ENCODE results near the gene KRTAP9-2.

Gene KRTAP9-2

DNA sequence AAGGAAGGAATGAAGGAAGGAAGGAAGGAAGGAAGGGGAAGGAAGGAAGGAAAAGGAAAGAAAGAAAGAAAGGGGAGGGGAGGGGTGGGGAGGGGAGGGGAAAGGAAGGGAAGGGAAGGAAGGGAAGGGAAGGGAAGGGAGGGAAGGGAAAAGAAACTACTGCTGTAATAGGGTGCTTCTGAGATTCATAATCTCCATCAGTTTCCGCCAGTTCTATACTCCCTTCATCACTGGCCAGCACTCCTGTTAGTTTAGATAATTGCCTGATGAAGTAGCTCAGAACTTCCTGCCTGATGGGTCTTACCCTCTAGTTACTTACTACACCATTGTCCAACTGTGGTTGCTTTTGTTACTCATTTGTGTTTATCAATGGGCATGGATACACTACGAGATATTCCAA is 36.8 kb downstream of the KRTAP9-2 start:
- TF ChIP-seq, protein P1, sequence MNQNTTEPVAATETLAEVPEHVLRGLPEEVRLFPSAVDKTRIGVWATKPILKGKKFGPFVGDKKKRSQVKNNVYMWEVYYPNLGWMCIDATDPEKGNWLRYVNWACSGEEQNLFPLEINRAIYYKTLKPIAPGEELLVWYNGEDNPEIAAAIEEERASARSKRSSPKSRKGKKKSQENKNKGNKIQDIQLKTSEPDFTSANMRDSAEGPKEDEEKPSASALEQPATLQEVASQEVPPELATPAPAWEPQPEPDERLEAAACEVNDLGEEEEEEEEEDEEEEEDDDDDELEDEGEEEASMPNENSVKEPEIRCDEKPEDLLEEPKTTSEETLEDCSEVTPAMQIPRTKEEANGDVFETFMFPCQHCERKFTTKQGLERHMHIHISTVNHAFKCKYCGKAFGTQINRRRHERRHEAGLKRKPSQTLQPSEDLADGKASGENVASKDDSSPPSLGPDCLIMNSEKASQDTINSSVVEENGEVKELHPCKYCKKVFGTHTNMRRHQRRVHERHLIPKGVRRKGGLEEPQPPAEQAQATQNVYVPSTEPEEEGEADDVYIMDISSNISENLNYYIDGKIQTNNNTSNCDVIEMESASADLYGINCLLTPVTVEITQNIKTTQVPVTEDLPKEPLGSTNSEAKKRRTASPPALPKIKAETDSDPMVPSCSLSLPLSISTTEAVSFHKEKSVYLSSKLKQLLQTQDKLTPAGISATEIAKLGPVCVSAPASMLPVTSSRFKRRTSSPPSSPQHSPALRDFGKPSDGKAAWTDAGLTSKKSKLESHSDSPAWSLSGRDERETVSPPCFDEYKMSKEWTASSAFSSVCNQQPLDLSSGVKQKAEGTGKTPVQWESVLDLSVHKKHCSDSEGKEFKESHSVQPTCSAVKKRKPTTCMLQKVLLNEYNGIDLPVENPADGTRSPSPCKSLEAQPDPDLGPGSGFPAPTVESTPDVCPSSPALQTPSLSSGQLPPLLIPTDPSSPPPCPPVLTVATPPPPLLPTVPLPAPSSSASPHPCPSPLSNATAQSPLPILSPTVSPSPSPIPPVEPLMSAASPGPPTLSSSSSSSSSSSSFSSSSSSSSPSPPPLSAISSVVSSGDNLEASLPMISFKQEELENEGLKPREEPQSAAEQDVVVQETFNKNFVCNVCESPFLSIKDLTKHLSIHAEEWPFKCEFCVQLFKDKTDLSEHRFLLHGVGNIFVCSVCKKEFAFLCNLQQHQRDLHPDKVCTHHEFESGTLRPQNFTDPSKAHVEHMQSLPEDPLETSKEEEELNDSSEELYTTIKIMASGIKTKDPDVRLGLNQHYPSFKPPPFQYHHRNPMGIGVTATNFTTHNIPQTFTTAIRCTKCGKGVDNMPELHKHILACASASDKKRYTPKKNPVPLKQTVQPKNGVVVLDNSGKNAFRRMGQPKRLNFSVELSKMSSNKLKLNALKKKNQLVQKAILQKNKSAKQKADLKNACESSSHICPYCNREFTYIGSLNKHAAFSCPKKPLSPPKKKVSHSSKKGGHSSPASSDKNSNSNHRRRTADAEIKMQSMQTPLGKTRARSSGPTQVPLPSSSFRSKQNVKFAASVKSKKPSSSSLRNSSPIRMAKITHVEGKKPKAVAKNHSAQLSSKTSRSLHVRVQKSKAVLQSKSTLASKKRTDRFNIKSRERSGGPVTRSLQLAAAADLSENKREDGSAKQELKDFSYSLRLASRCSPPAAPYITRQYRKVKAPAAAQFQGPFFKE (tag by site-specific recombination; IDR thresholded peaks at IDR 0.05; ENCODE audit: borderline replicate concordance), result no peak
- no peak for TF ChIP-seq ZFP37 (tag by site-specific recombination; IDR thresholded peaks at IDR 0.05)
- CTCF ChIA-PET, result no interaction called here

DNA sequence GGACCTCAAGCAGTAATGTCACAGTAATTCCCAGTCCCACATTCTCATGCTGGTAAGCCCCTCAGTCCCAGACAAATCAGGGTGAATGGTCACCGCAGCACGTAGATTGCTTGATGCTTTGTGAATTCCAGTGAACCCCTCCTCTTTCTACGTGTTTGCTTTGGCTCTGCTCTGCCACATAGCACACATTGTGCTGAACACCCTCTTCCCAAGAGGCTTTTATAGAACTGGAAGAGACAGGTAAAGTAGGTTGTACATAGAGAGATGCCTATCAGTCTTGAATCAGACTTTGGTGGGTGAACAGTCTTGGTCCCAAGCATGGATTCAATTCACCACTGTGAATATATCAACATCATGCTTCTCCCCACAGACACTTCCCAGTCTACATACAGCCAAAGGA is 38.2 kb downstream of the KRTAP9-2 start:
- H3K27ac ChIP-seq (ENCODE audit: extremely low read depth, low read depth, low read length), result no peak overlapping the region
- TF ChIP-seq GFI1B (tag by site-specific recombination; IDR thresholded peaks at IDR 0.05) (no peak), ZNF221 (tag by site-specific recombination; IDR thresholded peaks at IDR 0.05; ENCODE audit: borderline replicate concordance) (no peak)
- CTCF ChIA-PET, result no interaction called here
- no peaks in the 10 kb centered on the region for H3K4me1 ChIP-seq (ENCODE audit: control insufficient read depth, insufficient read depth, low read length)
- no peaks in the 10 kb centered on the region for H3K36me3 ChIP-seq (ENCODE audit: control insufficient read depth in 2 of 2, insufficient read depth in 1 of 2, low read length in 2 of 2)
- no peaks in the 10 kb centered on the region for H3K9me3 ChIP-seq (ENCODE audit: control insufficient read depth, insufficient read depth, low read depth, low read length)
- no peak overlapping the region for H3K4me3 ChIP-seq (ENCODE audit: low read depth, low read length)
- POLR2A ChIA-PET, result no interaction called here

More for the DNA sequence above, 36.8 kb downstream of the KRTAP9-2 start:
- Histone ChIP-seq H3K36me3 (ENCODE audit: control insufficient read depth in 2 of 2, insufficient read depth in 1 of 2, low read length in 2 of 2) (no peaks in the 10 kb centered on the region), H3K4me1 (ENCODE audit: control insufficient read depth, insufficient read depth, low read length) (no peaks in the 10 kb centered on the region), H3K27ac (ENCODE audit: extremely low read depth, low read depth, low read length) (no peak overlapping the region), H3K4me3 (ENCODE audit: low read depth, low read length) (no peak overlapping the region), H3K9me3 (ENCODE audit: control insufficient read depth, insufficient read depth, low read depth, low read length) (no peaks in the 10 kb centered on the region)
- POLR2A ChIA-PET, result no interaction called here

DNA sequence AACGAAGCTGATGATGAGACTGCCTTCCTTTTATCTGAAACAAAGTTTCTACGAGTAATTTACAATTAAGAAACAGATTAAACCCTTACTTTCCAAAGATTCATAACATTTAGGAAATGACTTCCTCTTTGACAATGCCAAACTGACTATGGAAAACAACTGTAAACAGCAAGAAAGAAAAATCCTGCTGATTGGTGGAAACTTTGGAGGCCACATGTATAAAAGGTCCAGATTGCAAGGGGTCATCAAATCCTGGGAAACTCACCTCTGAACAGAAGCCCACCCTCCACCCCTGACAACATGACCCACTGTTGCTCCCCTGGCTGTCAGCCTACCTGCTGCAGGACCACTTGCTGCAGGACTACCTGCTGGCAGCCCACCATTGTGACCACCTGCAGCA is 38.6 kb downstream of the KRTAP9-2 start, which contains the start of gene KRTAP9-6:
KRTAP9-6 (plus strand) TSS at position 301 of the 400 bp plus-strand sequence; CDS start at position 301, 0 bp downstream.
- CTCF ChIA-PET, result no interaction called here
- Histone ChIP-seq H3K27ac (ENCODE audit: extremely low read depth, low read depth, low read length) (no peak within 1 kb of the TSS), H3K4me3 (ENCODE audit: low read depth, low read length) (no peak within 1 kb of the TSS), H3K4me1 (ENCODE audit: control insufficient read depth, insufficient read depth, low read length) (no peaks in the 10 kb centered on the region), H3K9me3 (ENCODE audit: control insufficient read depth, insufficient read depth, low read depth, low read length) (no peaks in the 10 kb centered on the region), H3K36me3 (ENCODE audit: control insufficient read depth in 2 of 2, insufficient read depth in 1 of 2, low read length in 2 of 2) (no peaks in the 10 kb centered on the region)
- POLR2A ChIA-PET, result no interaction called here
- TF ChIP-seq EGR2 (tag by site-specific recombination; IDR thresholded peaks at IDR 0.05; ENCODE audit: low read depth) (no peak), ZNF155 (tag by site-specific recombination; IDR thresholded peaks at IDR 0.05) (no peak), BCL11A (tag by site-specific recombination; IDR thresholded peaks at IDR 0.05; ENCODE audit: low read depth) (no peak), ZBTB48 (tag by site-specific recombination; IDR thresholded peaks at IDR 0.05) (no peak), ZNF274 (IDR thresholded peaks at IDR 0.05; ENCODE audit: low read length) (no peak), ZNF274 (tag by site-specific recombination; IDR thresholded peaks at IDR 0.05; ENCODE audit: borderline replicate concordance) (no peak), ZNF223 (tag by site-specific recombination; IDR thresholded peaks at IDR 0.05) (no peak), ZNF76 (tag by site-specific recombination; IDR thresholded peaks at IDR 0.05; ENCODE audit: borderline replicate concordance, low read depth) (no peak), ZNF426 (tag by site-specific recombination; IDR thresholded peaks at IDR 0.05) (no peak), ZNF292 (tag by site-specific recombination; IDR thresholded peaks at IDR 0.05; ENCODE audit: borderline replicate concordance, low read depth) (no peak), ZNF654 (tag by site-specific recombination; IDR thresholded peaks at IDR 0.05; ENCODE audit: low read depth) (no peak), ZBTB8A (tag by site-specific recombination; IDR thresholded peaks at IDR 0.05) (no peak), KLF16 (tag by site-specific recombination; IDR thresholded peaks at IDR 0.05) (no peak), ZNF843 (tag by site-specific recombination; IDR thresholded peaks at IDR 0.05) (no peak)
- TF ChIP-seq, protein P2, sequence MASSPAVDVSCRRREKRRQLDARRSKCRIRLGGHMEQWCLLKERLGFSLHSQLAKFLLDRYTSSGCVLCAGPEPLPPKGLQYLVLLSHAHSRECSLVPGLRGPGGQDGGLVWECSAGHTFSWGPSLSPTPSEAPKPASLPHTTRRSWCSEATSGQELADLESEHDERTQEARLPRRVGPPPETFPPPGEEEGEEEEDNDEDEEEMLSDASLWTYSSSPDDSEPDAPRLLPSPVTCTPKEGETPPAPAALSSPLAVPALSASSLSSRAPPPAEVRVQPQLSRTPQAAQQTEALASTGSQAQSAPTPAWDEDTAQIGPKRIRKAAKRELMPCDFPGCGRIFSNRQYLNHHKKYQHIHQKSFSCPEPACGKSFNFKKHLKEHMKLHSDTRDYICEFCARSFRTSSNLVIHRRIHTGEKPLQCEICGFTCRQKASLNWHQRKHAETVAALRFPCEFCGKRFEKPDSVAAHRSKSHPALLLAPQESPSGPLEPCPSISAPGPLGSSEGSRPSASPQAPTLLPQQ (tag by site-specific recombination; IDR thresholded peaks at IDR 0.05), result no peak
- TF ChIP-seq, protein P3, sequence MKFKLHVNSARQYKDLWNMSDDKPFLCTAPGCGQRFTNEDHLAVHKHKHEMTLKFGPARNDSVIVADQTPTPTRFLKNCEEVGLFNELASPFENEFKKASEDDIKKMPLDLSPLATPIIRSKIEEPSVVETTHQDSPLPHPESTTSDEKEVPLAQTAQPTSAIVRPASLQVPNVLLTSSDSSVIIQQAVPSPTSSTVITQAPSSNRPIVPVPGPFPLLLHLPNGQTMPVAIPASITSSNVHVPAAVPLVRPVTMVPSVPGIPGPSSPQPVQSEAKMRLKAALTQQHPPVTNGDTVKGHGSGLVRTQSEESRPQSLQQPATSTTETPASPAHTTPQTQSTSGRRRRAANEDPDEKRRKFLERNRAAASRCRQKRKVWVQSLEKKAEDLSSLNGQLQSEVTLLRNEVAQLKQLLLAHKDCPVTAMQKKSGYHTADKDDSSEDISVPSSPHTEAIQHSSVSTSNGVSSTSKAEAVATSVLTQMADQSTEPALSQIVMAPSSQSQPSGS (tag by site-specific recombination; IDR thresholded peaks at IDR 0.05; ENCODE audit: low read depth), result no peak
- TF ChIP-seq, protein P4, sequence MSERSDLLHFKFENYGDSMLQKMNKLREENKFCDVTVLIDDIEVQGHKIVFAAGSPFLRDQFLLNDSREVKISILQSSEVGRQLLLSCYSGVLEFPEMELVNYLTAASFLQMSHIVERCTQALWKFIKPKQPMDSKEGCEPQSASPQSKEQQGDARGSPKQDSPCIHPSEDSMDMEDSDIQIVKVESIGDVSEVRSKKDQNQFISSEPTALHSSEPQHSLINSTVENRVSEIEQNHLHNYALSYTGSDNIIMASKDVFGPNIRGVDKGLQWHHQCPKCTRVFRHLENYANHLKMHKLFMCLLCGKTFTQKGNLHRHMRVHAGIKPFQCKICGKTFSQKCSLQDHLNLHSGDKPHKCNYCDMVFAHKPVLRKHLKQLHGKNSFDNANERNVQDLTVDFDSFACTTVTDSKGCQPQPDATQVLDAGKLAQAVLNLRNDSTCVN (tag by site-specific recombination; optimal IDR thresholded peaks at IDR 0.05), result no peak
